GM21528 (cell line): Measurements from ENCODE around the gene GSTT2.
"Not testable (repeated sequence)": the region's sequence is repeated elsewhere in the genome, so short reads cannot be mapped to it uniquely, and the experiment has no call there.

Experiments used
- ATAC-seq: cut with Tn5 transposase; IDR thresholded peaks from one replicate; pipeline ENCODE4 v1.9.1; 2021; ENCODE audit warnings: mild to moderate bottlenecking, moderate library complexity; ENCODE audit not compliant: unreplicated experiment, low FRiP score

Gene GSTT2

DNA sequence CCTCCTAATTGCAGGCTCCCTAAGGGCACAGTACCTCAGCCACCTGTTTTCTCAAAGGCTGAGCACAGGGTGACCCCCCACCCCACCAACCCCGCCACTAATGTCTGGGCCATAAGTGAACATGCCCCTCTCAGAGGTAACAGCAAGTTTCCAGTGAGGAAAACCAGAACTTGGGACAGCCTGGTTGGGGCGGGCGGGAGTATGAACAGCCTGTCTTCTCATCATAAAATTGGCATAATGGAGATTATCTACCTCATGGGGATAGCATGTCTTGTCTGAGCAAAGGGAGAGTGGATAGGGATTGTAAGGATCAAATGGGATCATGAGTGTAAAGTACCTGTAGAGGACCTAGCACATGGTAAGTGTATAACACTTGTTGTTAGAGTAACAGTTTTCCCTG lies 8.0 kb upstream of the GSTT2 start:
- not testable (repeated sequence) for ATAC-seq

DNA sequence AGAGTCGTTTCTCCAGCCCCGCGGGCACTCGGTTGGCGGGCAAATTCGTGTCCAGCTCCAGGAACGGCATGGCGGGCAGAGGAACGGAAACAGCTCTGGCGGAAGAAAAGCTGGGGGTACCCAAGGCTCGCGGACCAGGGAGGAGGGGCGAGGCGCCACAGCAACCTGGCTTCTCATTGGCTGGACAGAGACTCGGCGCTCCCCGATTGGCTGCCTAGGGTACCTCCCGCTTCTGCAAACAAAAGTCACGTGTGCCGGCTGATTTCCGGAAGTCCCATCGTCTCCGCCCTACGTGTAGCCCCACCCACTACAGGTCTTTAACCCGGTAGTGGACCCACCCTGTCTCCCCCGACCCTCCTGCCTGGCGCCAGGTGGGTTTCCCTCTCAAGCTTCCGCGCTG lies 5.6 kb upstream of the GSTT2 start, which contains the start of gene DDT:
Gene DDT (minus strand): TSS at position 97 of the 400 bp plus-strand sequence. CDS start 27 bp downstream, at position 70.
- ATAC-seq, result peak; percentile 80

DNA sequence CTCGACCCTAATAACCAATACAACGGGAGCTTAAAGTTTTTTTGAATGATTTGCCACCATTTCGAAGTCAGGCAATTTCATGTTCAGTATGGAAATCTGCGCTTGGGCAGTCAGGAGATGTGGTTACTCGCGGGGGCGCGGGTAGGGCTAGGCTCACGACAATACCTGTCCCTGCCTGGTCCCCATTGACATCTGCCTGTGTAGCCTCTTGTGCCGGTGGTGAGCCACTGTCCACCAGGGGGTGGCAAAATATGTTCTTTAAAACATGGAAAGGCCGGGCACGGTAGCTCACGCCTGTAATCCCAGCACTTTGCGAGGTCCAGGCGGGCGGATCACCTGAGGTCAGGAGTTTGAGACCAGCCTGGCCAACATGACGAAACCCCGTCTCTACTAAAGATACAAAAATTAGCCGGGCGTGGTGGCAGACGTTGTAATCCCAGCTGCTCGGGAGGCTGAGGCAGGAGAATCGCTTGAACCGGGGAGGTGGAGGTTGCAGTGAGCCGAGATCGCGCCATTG lies 5.0 kb upstream of the GSTT2 start:
- peak; percentile 48 for ATAC-seq

DNA sequence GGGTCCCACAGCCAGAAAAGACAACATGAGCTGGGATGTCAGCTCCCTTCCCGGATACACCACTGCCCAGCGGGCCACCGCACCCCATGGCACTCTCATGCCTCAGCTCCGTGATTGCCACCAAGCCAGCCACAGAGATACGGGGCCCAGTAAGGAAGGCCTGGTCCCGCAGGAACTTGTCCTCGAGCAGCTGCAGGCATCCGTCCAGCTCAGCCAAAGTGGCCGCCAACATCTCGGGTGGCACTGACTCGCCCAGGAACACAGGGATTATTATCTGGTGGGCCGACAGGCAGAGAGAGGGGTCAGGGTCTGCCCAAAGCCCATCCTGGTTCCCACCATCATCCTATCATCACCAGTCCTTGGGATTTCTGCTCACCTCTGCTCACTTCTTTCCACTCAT lies 2.6 kb upstream of the GSTT2 start:
- ATAC-seq, result not testable (repeated sequence)

DNA sequence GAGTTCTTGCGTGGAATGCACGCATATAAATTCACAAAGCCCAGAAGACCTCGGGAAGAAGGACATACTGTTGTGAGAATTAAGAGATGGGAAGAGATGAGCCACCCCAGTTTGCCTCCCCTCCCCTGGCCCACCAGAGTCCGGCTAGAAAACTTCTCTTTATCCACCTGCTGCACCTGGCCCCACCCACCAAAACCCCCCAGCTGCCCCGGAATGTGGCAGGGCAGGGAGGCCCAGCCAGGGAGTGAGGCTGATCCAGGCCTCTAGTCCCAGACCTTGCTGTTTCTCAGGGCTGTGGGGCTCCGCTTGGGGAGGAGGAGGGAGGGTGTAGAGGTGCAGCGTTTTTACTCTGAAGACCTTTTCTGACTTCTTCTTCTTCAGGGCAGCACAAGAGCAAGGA lies 633 bp downstream of the GSTT2 start:
- ATAC-seq, result not testable (repeated sequence)

DNA sequence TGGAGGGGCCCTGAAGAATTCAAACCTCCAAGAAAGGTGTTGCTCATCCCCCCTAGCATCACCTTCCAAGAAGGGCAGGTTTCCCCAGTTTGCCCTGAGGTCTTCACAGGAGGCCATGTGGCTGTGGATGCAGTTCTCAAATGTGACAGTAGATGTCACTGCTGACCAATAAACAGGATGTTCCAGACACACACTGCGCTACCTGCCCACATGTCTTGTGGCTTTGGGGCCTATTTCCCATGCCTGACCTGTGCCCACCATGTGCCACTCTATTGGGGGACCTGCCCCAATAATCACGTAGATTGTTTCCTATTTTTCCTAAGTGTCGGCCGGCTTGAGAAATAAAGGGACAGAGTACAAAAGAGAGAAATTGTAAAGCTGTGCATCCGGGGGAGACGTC lies 4.5 kb downstream of the GSTT2 start:
- no peak for ATAC-seq

DNA sequence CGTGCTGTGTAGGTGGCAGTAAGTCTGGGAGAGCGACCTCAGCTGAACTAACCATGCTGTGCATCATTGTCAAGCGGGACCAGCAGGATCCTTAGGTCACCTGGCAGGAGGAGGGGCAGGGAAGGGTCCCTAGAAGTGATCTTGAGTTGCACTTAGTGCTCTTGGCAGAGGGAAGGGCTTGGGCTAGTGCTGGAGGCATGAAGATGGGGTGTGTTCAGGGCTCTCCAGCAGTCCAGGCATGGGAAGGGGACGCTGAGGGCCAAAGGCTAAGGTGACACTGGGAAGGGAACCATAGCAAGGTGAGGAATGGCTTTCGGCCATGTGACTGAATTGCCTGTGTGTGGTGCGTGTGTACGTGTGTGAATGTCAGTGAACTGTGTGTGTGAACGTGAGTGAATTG lies 6.2 kb downstream of the GSTT2 start:
- ATAC-seq, result not testable (repeated sequence)

DNA sequence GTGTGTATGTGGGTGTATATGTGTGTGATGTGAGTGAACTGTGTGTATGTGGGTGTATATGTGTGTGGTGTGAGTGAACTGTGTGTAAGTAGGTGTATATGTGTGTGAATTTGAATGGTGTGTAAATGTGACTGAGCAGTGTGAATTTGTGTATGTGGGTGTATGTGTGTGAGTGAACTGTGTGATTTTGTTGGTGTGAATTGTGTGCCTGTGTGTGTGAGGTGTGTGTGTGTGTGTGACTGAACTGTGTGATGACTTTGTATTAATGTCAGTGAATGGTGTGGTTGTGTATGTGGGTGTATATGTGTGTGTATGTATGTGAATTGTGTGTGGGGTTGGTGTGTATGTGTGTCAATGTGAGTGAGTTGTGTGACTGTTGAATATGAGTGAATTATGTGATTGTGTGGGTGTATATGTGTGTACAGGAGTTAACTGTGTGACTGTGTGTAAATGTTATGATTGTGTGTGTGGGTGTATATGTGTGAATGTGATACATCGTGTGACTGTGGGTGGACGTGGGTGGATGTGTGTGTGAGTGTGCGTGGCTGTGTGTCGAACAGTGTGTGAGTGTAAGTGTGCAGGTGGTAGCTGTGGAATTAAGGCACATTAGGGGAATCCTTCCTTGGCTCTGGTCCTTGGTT lies 6.7 kb downstream of the GSTT2 start:
- ATAC-seq, result not testable (repeated sequence)

DNA sequence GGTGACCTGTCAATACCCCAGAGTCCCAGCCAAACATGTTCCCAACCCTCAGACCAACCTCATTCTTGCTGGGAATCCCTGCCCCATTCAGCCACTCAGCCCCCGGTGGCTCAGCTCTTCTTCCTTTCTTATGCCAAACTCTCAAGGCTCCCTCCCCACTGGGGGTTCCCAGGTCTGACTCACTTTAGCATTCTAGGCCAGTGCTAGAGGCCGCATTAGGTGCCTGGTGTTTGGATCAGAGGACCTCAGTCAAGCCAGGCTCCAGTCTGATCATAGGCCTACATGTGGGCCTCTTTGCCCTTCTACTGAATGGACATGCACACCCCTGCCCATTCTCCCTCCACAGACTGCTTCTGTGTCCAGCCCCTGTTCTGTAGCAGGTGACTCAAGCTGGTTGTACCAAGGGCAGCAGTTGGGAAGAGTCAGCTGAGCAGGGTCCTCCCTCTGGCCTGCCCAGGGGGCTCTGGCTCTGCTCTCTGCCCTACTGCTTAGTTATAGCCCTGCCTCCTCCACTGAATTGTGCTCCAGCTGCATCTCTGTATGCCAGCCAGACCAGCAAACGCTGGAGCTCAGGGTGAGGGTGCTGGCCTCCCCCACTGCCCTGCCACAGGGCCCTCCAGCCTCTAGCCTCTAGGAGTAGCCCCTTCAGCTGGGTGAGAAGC lies 9.8 kb downstream of the GSTT2 start:
- ATAC-seq, result not testable (repeated sequence)

DNA sequence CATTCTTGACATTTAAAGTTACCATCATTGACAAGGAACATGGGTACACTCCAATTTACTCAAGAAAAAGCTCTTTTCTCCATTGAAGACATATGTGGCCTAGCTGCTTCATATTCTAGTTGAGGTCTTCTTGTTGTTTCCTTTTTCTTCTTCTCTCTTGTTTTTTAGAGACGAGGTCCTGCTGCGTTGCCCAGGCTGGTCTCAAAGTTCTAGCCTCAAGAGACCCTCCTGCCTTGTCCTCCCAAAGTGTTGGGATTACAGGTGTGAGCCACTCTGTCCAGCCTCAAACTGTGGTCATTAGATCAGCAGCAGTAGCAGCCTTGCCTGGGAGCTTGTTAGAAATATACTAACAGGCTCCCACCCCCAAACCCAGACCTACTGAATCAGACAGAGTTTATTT lies 13.1 kb downstream of the GSTT2 start:
- ATAC-seq, result not testable (repeated sequence)

DNA sequence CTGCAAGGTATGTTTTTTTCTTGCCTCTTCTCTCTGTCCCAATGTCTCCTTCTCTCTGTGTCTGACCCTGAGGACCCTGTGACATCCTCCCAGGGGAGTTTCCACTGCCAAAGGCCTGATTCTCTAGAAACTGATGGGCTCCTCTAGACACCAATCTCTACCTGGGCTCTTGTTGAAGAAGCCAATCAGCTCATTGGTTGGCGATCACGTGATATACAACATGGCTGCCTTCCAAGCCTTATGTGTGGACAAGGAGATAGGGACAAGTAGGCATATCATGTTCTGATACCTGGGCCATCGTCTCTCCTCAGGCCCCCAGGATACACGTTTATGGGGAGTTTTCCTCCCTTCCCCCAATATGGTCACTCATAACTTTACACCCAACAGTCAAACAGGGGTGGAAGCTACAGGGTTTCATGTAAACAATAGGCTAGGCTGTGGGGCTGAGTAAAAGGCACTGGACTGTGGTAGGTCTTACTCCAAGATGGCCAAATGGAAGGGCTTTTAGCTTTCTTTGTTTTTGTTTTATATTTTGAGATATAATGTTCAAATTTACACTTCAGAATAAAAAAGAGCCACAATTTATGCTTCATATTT lies 13.7 kb downstream of the GSTT2 start:
- ATAC-seq, result not testable (repeated sequence)

DNA sequence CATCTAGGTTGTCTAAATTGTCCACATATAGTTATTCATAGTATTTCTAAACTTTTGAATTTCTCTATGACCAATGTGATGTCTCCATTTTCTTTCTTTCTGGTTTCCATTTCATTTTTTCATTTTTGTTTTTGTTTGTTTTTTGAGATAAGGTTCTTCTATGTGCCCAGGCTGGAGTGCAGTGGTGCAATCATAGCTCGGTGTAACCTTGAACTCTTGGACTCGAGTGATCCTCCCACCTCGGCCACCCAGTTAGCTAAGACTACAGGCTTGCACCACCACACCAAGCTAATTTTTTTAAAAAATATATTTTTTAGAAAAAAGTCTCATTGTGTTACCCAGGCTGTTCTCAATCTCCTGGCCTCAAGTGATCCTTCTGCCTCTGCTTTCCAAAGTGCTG lies 17.2 kb downstream of the GSTT2 start:
- ATAC-seq, result no peak

DNA sequence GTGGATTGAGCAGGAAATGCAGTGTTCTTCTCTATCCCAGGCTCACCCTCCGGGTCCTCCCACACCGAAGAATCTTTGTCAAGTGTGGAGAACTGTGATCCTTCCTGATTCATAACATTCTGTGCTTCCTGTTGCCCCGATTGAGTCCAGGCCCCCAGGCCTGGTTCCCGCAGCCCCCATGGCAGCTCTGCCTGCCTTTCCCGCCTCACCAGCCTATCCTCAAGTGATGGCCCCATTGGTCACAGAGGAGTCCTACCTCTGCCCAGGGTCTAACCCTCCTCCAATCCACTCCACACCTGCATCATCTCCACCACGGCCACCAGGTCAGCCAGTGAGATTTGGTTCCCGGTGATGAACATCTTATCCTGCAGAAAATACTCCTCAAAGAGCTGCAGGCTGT lies 19.8 kb downstream of the GSTT2 start:
- not testable (repeated sequence) for ATAC-seq

DNA sequence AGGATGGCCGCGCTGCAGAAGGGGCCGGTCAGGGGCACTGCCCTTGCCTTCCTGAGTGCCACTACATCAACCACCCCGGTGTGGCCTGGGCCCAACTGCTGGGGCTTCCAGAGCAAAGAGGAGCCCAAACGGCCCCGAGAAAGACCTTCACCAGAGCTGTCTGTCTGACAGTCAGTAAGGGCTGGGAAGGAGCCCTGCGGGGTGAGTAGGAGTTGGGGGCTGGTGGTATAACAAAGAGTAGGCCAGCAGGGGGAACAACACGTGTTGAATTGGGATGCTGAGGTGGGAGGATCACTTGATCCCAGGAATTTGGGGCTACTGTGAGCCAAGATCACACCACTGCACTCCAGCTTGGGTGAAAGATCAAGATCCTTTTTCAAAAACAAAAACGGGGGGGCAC lies 21.4 kb downstream of the GSTT2 start:
- no peak for ATAC-seq

DNA sequence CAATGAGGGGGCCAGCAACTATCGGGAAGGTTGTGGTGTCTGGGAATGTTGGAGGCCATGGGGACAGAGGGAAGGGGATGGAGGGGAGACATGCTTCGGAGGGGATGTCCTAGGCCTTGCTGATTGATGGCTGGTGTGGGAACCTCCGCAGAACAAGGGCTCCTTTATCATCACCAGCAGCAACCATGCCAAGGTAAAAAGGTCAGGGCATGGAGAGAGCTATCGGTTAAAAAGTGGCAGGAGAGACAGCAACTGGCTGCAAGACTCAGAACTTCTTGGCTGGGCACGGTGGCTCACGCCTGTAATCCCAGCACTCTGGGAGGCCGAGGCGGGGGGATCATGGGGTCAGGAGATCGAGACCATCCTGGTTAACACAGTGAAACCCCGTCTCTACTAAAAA lies 22.3 kb downstream of the GSTT2 start:
- ATAC-seq, result no peak

DNA sequence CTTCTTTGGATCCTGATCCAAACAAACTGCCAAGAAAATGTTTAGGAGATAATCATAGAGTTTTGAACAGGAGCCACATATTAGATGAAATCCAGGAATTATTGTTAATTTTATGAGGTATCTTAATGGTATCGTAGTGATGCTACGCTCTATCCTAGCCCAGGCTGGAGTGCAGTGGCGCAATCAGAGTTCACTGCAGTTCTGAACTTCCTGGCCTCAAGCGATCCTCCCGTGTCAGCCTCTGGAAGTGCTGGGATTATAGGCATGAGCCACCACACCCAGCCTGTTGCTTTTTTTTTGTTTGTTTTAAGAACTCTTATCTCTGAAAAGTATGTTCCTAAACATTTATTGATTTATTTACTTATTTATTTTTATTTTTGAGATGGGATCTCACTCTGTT lies 22.9 kb downstream of the GSTT2 start:
- no peak for ATAC-seq

DNA sequence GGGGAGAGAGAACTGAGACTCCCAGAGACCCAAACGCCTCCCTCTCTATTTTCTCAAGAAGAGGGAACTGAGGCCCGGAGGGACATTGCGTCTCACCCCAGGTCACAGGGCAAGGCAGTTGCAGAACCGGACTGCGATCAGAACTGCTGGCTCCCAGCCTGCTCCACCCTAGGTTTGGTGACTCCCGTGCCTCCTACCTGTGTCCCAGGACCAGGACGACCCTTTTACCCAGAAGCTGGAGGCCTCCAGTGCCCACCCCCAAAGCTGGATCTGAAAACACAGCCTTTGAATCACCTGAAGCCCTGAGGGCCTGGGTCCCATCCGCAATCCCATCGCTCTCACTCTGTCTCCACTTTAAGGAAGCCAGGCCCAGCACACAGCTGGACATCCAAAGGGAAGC lies 24.0 kb downstream of the GSTT2 start:
- ATAC-seq, result no peak

DNA sequence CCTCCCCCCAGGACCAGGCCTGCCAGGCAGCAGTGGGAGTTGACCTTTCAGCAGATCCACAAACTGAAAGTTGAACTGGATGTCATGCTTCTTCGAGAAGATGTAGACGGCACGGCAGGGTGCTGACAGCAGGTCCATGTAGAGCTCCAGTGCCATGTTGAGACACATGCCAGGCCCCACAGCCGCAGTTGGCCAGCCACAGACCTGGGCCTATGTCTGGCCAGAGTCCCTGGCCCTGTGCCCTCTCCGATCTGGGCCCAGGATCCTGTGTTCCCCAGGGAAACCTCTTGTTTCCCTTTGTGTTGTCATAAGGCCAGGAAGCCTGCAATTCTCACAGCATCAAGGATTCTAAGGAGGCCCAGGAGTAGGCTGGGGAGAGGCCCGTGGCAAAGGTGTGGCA lies 25.3 kb downstream of the GSTT2 start, which contains the start of gene GSTT4:
Gene GSTT4 (minus strand): TSS at position 253 of the 400 bp plus-strand sequence. CDS start 97 bp downstream, at position 156.
- ATAC-seq, result no peak

DNA sequence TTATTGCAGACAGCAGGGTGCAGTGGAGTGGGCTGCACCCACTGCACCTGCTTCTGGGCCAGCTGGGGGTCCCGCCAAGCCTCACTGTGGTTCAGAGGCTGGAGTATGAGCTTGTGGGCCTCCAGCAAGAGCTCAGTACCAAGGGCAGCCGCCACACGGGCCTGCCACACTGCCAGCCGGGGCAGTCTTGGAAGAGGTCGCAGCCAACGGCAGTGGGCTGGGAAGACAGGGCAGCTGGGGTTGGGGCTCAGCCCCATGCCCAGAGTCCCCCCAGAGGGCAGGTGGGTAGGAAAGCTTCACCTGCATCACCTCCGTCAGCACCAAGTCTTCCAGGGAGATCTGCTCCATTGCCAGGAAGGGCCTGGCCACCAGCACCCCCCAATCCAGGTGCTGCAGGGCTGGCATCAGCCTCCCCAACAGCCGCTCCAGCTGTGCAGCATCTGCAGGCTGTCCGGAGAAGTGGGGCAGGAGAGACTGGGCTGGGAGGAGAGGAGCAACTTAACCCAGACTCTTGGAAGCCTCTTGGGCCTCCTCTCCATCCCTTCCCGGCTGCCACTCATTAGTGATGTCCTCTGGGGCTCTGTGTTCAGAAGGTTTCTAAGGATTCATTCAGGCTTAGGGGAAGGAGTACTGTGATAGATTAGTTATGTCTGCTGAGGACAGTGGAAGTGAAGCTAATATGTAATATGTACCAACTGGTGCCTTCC lies 26.4 kb downstream of the GSTT2 start:
- no peak for ATAC-seq

DNA sequence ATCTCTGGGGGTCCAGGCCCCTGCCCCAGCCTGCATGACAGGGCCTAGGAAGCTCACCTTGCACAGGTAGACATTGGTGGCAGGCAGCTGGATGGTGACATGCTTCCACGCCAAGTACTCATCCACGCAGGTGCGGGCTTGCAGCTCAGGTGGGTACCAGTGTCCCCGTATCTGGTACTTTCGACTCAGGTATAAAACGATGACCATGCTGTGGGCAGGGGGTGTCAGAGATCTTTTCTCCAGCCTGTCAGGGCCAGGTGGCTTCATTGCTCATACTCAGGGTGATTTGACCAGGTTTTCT lies 26.9 kb downstream of the GSTT2 start:
- no peak for ATAC-seq
